ENCODE results near the gene OR14I1.

The OR14I1 gene

DNA sequence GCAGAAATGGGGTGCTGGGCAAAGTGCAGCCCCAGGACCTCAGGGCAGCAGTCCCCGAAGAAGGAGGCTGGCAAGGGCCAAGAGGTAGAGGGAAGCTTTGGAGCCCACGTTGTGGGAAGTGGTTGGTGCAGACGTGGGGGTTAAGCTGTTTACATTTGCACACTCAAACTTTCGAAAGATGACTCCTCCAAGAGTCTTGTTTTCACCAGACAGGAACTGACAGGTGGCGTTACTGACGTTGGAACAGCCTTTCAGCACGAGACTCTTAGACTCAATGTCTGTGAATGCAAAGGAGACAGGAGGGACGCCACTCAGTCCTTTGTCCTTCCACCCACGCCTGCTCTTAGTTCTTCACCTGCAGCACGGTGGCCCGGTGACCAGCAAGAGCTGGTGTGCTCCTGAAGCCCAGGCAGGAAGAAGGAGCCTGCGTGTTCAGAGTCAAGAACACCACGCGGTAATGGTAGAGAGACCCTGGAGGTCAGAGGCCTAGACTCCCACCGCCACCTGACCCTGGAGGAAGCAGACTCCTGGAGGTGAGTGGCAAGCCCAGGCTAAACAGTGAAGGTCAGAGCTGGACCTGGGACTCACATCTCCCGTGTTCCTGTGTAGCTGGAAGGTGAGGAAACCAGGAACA lies 37.1 kb upstream of the OR14I1 start:
- Mint-ChIP-seq H3K27me3 (ENCODE audit: low read depth) (no peaks in the 10 kb centered on the region), H3K9me3 (peaks cover 51% of the 10 kb centered on the region), H3K4me3 (no peak overlapping the region), H3K4me1 (no peaks in the 10 kb centered on the region), H3K36me3 (ENCODE audit: low read depth) (no peaks in the 10 kb centered on the region), H3K27ac (no peak overlapping the region)
- TF ChIP-seq, protein P1, sequence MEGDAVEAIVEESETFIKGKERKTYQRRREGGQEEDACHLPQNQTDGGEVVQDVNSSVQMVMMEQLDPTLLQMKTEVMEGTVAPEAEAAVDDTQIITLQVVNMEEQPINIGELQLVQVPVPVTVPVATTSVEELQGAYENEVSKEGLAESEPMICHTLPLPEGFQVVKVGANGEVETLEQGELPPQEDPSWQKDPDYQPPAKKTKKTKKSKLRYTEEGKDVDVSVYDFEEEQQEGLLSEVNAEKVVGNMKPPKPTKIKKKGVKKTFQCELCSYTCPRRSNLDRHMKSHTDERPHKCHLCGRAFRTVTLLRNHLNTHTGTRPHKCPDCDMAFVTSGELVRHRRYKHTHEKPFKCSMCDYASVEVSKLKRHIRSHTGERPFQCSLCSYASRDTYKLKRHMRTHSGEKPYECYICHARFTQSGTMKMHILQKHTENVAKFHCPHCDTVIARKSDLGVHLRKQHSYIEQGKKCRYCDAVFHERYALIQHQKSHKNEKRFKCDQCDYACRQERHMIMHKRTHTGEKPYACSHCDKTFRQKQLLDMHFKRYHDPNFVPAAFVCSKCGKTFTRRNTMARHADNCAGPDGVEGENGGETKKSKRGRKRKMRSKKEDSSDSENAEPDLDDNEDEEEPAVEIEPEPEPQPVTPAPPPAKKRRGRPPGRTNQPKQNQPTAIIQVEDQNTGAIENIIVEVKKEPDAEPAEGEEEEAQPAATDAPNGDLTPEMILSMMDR (IDR thresholded peaks at IDR 0.05; ENCODE audit: unreplicated experiment in 3 of 3) = no peak

DNA sequence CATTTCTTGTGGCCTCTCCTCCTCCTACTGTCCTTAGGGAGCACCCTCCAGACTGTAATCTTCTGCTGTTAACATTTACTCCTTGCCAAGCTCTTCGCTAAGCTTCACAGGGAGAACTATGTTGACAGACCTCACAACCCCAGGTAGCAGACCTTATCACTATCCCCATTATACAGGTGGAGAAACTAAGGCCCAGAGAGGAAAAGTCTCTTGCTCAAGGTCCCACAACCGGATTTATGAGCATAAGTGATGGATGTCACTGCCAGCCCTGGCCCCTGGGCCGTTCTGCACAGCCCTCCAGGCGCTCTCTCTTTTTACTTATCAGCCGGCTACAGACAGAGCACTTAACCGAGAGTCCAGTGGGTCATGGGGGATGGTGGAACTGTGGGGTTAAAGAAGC lies 34.9 kb upstream of the OR14I1 start:
- TF ChIP-seq, protein P1 (IDR thresholded peaks at IDR 0.05; ENCODE audit: unreplicated experiment in 3 of 3) = no peak
- Mint-ChIP-seq H3K4me3 (no peak overlapping the region), H3K27ac (no peak overlapping the region), H3K36me3 (ENCODE audit: low read depth) (no peaks in the 10 kb centered on the region), H3K9me3 (peaks cover 66% of the 10 kb centered on the region), H3K4me1 (no peaks in the 10 kb centered on the region), H3K27me3 (ENCODE audit: low read depth) (no peaks in the 10 kb centered on the region)

DNA sequence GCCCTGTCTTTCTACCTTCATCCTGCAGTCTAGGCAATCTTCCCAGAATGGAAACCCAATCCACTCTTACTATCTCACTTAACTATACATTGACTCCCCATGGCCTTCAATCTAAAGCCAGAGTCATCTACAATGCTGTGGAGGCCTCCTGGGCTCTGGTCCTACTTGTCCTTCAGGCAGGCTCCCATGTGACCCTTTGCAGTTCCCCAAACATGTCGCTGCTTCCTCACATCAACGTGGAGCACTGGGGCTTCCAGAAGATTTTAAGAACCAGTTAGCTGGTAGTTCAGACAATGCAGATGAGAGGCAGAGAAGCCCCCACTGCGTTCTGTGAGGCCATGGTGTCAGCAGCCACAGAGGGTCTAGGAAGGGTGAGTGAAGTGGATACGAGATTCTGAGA lies 34.4 kb upstream of the OR14I1 start:
- TF ChIP-seq, protein P1 (IDR thresholded peaks at IDR 0.05; ENCODE audit: unreplicated experiment in 3 of 3) = no peak
- H3K4me3 Mint-ChIP-seq = no peak overlapping the region
- H3K36me3 Mint-ChIP-seq (ENCODE audit: low read depth) = no peaks in the 10 kb centered on the region
- H3K27ac Mint-ChIP-seq = no peak overlapping the region
- H3K9me3 Mint-ChIP-seq = peaks cover 67% of the 10 kb centered on the region
- no peaks in the 10 kb centered on the region for H3K27me3 Mint-ChIP-seq (ENCODE audit: low read depth)
- no peaks in the 10 kb centered on the region for H3K4me1 Mint-ChIP-seq

DNA sequence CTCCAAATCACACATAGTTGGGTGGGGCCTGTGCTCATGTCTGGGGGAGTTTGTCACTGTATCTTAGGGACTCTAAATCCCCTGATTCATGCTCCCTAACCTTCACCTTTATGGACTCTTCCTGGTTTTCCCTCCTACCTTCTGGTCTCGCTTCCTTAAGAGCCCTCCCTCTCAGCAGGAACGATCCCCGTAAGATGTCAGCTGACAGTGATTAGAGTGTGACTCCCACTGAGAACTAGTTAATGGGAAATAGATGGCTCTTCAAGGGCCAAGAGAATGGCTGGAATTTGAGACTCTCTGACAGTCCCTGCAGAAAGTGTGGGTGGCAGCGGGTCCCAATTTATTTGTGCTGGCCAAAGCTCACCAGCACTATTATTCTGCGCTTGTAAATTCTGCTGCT lies 31.0 kb upstream of the OR14I1 start:
- Mint-ChIP-seq H3K4me3 (no peak overlapping the region), H3K36me3 (ENCODE audit: low read depth) (no peaks in the 10 kb centered on the region), H3K27me3 (ENCODE audit: low read depth) (no peaks in the 10 kb centered on the region), H3K9me3 (peaks cover 66% of the 10 kb centered on the region), H3K27ac (no peak overlapping the region), H3K4me1 (no peaks in the 10 kb centered on the region)
- TF ChIP-seq, protein P1 (IDR thresholded peaks at IDR 0.05; ENCODE audit: unreplicated experiment in 3 of 3) = no peak

DNA sequence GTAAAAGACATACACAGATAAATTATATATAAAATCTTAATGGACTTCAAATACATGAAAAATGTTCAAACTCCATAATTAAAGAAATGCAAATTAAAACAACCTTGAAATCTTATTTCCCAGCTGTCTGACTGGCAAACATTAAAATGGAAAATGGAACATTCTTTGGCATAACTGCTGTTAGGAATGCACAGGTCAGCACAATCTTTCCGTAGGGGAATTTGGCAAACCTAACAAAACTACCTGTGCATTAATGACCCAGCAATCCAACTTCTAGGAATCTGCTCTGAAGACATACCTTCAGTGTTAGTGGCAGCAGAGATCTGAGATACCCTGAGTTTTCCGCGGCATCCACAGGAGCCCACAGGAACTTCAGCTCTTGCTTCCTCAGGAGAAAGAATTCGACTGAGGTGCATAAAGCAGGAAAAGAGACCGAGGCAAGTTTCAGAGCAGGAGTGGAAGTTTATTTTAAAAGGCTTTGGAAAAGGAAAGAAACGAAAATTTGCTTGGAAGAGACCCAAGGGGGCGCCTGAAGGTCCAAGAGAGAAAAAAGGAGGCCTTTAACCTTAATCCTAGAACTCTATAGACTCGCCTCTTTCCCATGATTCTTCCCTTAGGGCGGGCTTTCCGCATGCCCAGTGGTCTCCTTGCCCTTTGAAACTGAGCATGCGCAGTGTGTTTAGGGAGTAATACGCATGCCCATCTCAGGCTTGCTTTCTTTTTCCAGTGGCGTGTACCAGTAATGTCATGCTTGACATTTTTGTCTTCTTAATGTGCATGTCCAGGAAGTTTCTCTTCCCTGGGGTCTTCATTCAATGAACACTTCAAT lies 28.2 kb upstream of the OR14I1 start:
- no peaks in the 10 kb centered on the region for H3K4me1 Mint-ChIP-seq
- H3K36me3 Mint-ChIP-seq (ENCODE audit: low read depth) = no peaks in the 10 kb centered on the region
- H3K4me3 Mint-ChIP-seq = no peak overlapping the region
- TF ChIP-seq, protein P1 (IDR thresholded peaks at IDR 0.05; ENCODE audit: unreplicated experiment in 3 of 3) = no peak
- peaks cover 50% of the 10 kb centered on the region for H3K9me3 Mint-ChIP-seq
- H3K27me3 Mint-ChIP-seq (ENCODE audit: low read depth) = no peaks in the 10 kb centered on the region
- no peak overlapping the region for H3K27ac Mint-ChIP-seq

Data from nephron (organoid).